ENCODE data around the gene SCD5. TPM values are rescaled to one million over a fixed set of nuclear protein-coding genes. Genes with fewer than 3 reads are reported as not detected.

The SCD5 gene
- polyA plus RNA-seq (2012; ENCODE audit: insufficient read length, low read depth): 0.18 TPM

DNA sequence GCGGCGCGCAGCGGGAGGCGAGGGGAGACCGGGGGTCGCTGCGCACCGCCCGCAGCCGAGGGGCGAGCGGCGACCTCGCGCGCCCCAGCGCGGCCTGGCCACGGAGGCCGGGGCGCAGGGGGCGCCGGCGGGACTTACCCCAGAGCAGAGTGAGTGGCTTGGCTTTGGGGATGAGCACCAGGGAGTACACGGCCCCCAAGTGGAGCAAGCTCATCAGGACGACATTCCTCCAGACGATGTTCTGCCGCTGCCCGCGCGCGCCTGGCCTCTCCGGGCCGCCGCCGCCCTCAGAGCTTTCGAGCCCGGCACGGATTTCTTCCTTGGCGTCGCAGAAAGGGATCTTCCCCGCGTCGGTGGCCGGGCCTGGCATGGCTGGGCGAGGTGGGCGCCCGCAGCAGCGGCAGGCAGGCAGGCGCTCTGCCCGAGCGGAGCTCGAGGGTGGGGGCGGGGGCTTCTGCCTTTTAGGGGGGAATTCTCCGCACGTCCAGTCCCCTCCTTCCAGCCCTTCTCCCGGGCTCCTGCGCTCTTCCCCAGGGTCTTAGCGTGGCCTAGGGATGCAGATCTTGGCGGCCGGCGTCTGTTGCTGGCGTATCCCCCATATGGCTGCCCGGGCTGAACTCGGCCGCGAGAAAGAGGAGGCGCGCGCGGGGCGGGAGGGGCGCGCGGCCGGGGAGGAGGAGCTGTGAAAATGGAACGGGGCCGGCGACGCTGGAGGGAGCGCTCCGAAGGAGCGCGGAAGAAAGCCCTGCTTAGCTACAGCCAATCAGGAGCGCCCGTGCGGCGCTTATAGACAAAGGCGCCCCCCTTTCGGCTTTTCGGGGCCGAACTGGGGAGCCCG, at the start of gene SCD5:
Gene SCD5 (minus strand): TSS at position 629 of the 838 bp plus-strand sequence. CDS start 259 bp downstream, at position 370.
- TF ChIP-seq SIN3A (IDR thresholded peaks at IDR 0.05; ENCODE audit: borderline replicate concordance, insufficient read depth, low read length): no peak
- TF ChIP-seq FOXP2 (optimal IDR thresholded peaks at IDR 0.05; ENCODE audit: borderline replicate concordance, extremely low read depth, extremely low read length, insufficient read depth): no peak
- no peak for TF ChIP-seq TAF1 (IDR thresholded peaks at IDR 0.05; ENCODE audit: borderline replicate concordance, insufficient read depth, low read length)
- TF ChIP-seq, protein P1, sequence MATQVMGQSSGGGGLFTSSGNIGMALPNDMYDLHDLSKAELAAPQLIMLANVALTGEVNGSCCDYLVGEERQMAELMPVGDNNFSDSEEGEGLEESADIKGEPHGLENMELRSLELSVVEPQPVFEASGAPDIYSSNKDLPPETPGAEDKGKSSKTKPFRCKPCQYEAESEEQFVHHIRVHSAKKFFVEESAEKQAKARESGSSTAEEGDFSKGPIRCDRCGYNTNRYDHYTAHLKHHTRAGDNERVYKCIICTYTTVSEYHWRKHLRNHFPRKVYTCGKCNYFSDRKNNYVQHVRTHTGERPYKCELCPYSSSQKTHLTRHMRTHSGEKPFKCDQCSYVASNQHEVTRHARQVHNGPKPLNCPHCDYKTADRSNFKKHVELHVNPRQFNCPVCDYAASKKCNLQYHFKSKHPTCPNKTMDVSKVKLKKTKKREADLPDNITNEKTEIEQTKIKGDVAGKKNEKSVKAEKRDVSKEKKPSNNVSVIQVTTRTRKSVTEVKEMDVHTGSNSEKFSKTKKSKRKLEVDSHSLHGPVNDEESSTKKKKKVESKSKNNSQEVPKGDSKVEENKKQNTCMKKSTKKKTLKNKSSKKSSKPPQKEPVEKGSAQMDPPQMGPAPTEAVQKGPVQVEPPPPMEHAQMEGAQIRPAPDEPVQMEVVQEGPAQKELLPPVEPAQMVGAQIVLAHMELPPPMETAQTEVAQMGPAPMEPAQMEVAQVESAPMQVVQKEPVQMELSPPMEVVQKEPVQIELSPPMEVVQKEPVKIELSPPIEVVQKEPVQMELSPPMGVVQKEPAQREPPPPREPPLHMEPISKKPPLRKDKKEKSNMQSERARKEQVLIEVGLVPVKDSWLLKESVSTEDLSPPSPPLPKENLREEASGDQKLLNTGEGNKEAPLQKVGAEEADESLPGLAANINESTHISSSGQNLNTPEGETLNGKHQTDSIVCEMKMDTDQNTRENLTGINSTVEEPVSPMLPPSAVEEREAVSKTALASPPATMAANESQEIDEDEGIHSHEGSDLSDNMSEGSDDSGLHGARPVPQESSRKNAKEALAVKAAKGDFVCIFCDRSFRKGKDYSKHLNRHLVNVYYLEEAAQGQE (IDR thresholded peaks at IDR 0.05; ENCODE audit: insufficient read depth in 1 of 2, low read depth in 2 of 2, low read length in 2 of 2): no peak
- TF ChIP-seq POLR2AphosphoS5 (IDR thresholded peaks at IDR 0.05; ENCODE audit: low read depth, low read length): no peak

DNA sequence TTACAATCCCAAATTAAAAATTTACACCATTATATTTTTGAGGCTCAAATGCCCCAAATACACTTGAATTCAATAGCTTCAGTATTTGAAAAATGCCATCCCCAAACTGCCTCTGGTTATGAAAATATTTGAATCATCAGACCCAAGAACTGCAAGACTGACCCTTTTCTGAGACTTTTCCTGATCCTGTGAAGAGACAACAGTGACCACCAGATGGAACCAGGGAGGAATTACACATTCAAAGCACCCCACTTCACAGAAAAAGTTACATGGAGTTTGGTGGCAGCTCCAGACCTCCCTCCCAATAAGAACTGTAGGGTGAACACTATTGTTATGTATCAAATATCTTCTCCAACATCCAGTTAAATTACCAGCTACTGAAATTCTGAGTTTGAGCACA, 44.0 kb upstream of the SCD5 start:
- TF ChIP-seq, protein P1 (IDR thresholded peaks at IDR 0.05; ENCODE audit: insufficient read depth in 1 of 2, low read depth in 2 of 2, low read length in 2 of 2): no peak
- TF ChIP-seq POLR2AphosphoS5 (IDR thresholded peaks at IDR 0.05; ENCODE audit: low read depth, low read length) (no peak), FOXP2 (optimal IDR thresholded peaks at IDR 0.05; ENCODE audit: borderline replicate concordance, extremely low read depth, extremely low read length, insufficient read depth) (no peak)

DNA sequence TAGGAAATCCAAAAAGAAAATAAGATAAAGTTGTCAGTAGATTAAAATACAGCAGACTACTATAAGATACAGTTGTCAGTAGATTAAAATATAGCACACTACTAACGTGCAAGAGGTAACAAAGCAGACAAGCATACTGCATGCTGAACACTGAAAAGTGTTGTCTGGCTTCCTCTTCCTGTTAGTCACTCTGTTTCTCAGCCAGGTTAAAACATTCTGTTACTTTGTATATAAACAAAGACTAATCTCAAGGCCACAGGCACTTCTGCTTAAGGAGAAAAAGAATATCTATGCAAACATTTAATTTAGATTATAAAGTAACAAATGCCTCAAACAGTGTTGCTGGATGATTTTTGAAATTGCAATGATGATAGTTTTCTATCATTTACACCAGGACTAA, 41.0 kb upstream of the SCD5 start:
- TF ChIP-seq, protein P1 (IDR thresholded peaks at IDR 0.05; ENCODE audit: insufficient read depth in 1 of 2, low read depth in 2 of 2, low read length in 2 of 2): no peak
- TF ChIP-seq TAF1 (IDR thresholded peaks at IDR 0.05; ENCODE audit: borderline replicate concordance, insufficient read depth, low read length): no peak
- no peak for TF ChIP-seq FOXP2 (optimal IDR thresholded peaks at IDR 0.05; ENCODE audit: borderline replicate concordance, extremely low read depth, extremely low read length, insufficient read depth)
- no peak for TF ChIP-seq SIN3A (IDR thresholded peaks at IDR 0.05; ENCODE audit: borderline replicate concordance, insufficient read depth, low read length)
- TF ChIP-seq POLR2AphosphoS5 (IDR thresholded peaks at IDR 0.05; ENCODE audit: low read depth, low read length): no peak

DNA sequence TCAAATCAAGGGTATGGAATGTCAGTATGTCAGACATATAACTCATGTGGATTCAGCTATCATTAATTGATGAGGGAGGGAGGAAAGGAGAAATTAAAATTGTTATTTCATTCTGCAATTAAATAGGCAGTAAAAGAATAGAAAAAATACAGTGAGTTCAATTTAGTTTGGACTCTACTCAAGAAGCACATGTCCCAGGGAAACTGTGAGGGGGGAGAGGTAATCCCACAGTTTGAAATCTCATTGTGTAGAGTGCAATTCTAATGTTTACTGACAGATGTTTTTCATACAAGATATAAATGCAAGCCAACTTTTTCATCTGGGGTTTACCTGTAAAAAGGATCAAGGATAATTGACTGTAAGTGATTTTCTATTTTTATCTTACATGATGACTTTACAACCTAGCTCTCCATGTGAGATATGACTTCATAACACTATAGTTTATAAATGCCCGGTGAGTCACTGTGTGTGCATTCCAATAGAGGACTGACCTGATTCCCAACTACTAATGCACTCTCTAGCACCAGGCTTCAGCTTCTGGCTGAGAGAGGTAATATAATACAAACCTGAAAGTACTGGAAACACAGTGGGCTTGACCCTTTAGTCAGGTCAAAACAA, 35.2 kb upstream of the SCD5 start:
- TF ChIP-seq FOXP2 (optimal IDR thresholded peaks at IDR 0.05; ENCODE audit: borderline replicate concordance, extremely low read depth, extremely low read length, insufficient read depth) (no peak), SIN3A (IDR thresholded peaks at IDR 0.05; ENCODE audit: borderline replicate concordance, insufficient read depth, low read length) (no peak), TAF1 (IDR thresholded peaks at IDR 0.05; ENCODE audit: borderline replicate concordance, insufficient read depth, low read length) (no peak), POLR2AphosphoS5 (IDR thresholded peaks at IDR 0.05; ENCODE audit: low read depth, low read length) (no peak)
- TF ChIP-seq, protein P1 (IDR thresholded peaks at IDR 0.05; ENCODE audit: insufficient read depth in 1 of 2, low read depth in 2 of 2, low read length in 2 of 2): no peak

All from PFSK-1 (cell line).